CD14-positive monocyte (primary cell): Measurements from ENCODE around the gene MCHR2. TPM values are rescaled to one million over a fixed set of nuclear protein-coding genes. Genes with fewer than 3 reads are reported as not detected.

Experiments used
- DNase-seq, 3 donors: peaks; one replicate each; pipeline ENCODE4 v3.0.0-alpha.2; 2011 to 2022
- H2AFZ ChIP-seq: 2 replicates; pipeline ENCODE4 v1.6.0; 2012; ENCODE audit warnings: mild to moderate bottlenecking, low read depth, low read length, inconsistent platforms; ENCODE audit not compliant: insufficient read depth, poor library complexity, severe bottlenecking
- H3K27ac ChIP-seq, 2 donors: 1 replicate in 1 of 2; 2 replicates in 1 of 2; pipeline ENCODE4 v1.5.1; 2012 to 2013; ENCODE audit warnings: low read length in 2 of 2, control low read depth in 1 of 2, inconsistent platforms in 1 of 2, low read depth in 1 of 2, mild to moderate bottlenecking in 1 of 2
- H3K27me3 ChIP-seq, 2 donors: one replicate each; pipeline versions ENCODE4 v1.6.0 to v1.6.1; 2011 to 2013; ENCODE audit warnings: low read length in 2 of 2; ENCODE audit not compliant: control insufficient read depth in 2 of 2, insufficient read depth in 2 of 2
- H3K36me3 ChIP-seq, 2 donors: replicated peaks in 1 of 2; 1 replicate in 1 of 2; 2 replicates in 1 of 2; pipeline versions ENCODE4 v1.5.1 to v1.6.1; 2012 to 2013; ENCODE audit warnings: low read length in 2 of 2, control low read depth in 1 of 2, inconsistent platforms in 1 of 2, mild to moderate bottlenecking in 1 of 2; ENCODE audit not compliant: insufficient read depth in 2 of 2, control insufficient read depth in 1 of 2
- H3K4me1 ChIP-seq, 2 donors: 1 replicate in 1 of 2; 2 replicates in 1 of 2; pipeline versions ENCODE4 v1.5.1 to v1.6.1; 2012 to 2013; ENCODE audit warnings: low read length in 2 of 2, control low read depth in 1 of 2, inconsistent platforms in 1 of 2, mild to moderate bottlenecking in 1 of 2, moderate library complexity in 1 of 2; ENCODE audit not compliant: insufficient read depth in 2 of 2, control insufficient read depth in 1 of 2
- H3K4me2 ChIP-seq: replicated peaks from 2 replicates; pipeline ENCODE3; 2012; ENCODE audit warnings: low read length, moderate library complexity, mild to moderate bottlenecking; ENCODE audit not compliant: poor library complexity, severe bottlenecking; ENCODE audit errors: extremely low read depth
- H3K4me3 ChIP-seq, 3 experiments: fragments of 200-600 bp in 1 of 3; sonication (generic) in 1 of 3; replicated peaks in 1 of 3; 1 replicate in 2 of 3; 2 replicates in 1 of 3; pipeline ENCODE4 v1.5.1; 2011 to 2013; ENCODE audit warnings: low read length in 3 of 3, mild to moderate bottlenecking in 3 of 3, control low read depth in 2 of 3, low read depth in 2 of 3, inconsistent platforms in 1 of 3, moderate library complexity in 1 of 3
- H3K79me2 ChIP-seq: 2 replicates; pipeline ENCODE4 v1.6.0; 2012; ENCODE audit warnings: mild to moderate bottlenecking, control low read depth, inconsistent platforms, low read length, moderate library complexity; ENCODE audit not compliant: insufficient read depth
- H3K9ac ChIP-seq: 2 replicates; pipeline ENCODE4 v1.6.0; 2017; ENCODE audit warnings: low read length, mild to moderate bottlenecking; ENCODE audit not compliant: insufficient read depth, poor library complexity, severe bottlenecking
- H3K9me3 ChIP-seq, 2 donors: replicated peaks in 1 of 2; 1 replicate in 1 of 2; 2 replicates in 1 of 2; pipeline versions ENCODE4 v1.5.1 to v1.6.1; 2012 to 2013; ENCODE audit warnings: low read length in 2 of 2, control low read depth in 1 of 2; ENCODE audit not compliant: control insufficient read depth in 1 of 2, insufficient read depth in 1 of 2
- H4K20me1 ChIP-seq: 2 replicates; pipeline ENCODE4 v1.6.0; 2012; ENCODE audit warnings: mild to moderate bottlenecking, low read length, control low read depth, moderate library complexity; ENCODE audit not compliant: insufficient read depth
- H3K27ac Mint-ChIP-seq, 7 donors: one replicate each; pipeline ENCODE4 v1.8.0; 2020; ENCODE audit warnings: mild to moderate bottlenecking in 7 of 7, mixed read lengths in 7 of 7, moderate library complexity in 6 of 7, inconsistent platforms in 2 of 7
- H3K27me3 Mint-ChIP-seq, 3 donors: one replicate each; pipeline ENCODE4 v1.8.0; 2021 to 2022; ENCODE audit warnings: low read depth in 3 of 3, mild to moderate bottlenecking in 3 of 3, mixed read lengths in 3 of 3, moderate library complexity in 3 of 3, inconsistent platforms in 1 of 3
- H3K36me3 Mint-ChIP-seq, 2 donors: one replicate each; pipeline ENCODE4 v1.8.0; 2020; ENCODE audit warnings: mixed read lengths in 2 of 2, inconsistent platforms in 1 of 2, mild to moderate bottlenecking in 1 of 2
- H3K4me1 Mint-ChIP-seq: one replicate; pipeline ENCODE4 v1.8.0; 2020; ENCODE audit warnings: mild to moderate bottlenecking, mixed read lengths
- H3K4me3 Mint-ChIP-seq, 2 donors: one replicate each; pipeline ENCODE4 v1.8.0; 2020; ENCODE audit warnings: mild to moderate bottlenecking in 2 of 2, mixed read lengths in 2 of 2, moderate library complexity in 1 of 2
- H3K9me3 Mint-ChIP-seq, 7 donors: one replicate each; pipeline ENCODE4 v1.8.0; 2020 to 2022; ENCODE audit warnings: mixed read lengths in 7 of 7, mild to moderate bottlenecking in 6 of 7, moderate library complexity in 6 of 7, inconsistent platforms in 2 of 7
- WGBS: methylation state at CpG from one replicate; pipeline ENCODE4 v1.1.5; 2013; ENCODE audit warnings: missing lambda C conversion rate; ENCODE audit not compliant: insufficient coverage; 5-methylcytosine and 5-hydroxymethylcytosine counted together
- intact Hi-C, 2 donors: fragments of 100-400 bp; cut with micrococcal nuclease; formaldehyde crosslinking; loops; one replicate each; pipeline versions ENCODE4 v1.15.0 to v1.15.1; 2023
- polyA plus RNA-seq, 3 donors: library from polyadenylated mRNA; depleted of rRNA in 1 of 3; unstranded in 2 of 3; stranded (reverse) in 1 of 3; fragments of 300-500 nt in 2 of 3; fragments of >200 nt in 1 of 3; fragmentation: Illumina TruSeq in 2 of 3; gene quantifications; 1 replicate in 2 of 3; 2 replicates in 1 of 3; pipeline ENCODE4 v1.2.3, GENCODE V29; 2012 to 2021
- TF ChIP-seq, protein P1 (sequence below): fragments of 200-600 bp; IDR thresholded peaks from one replicate; pipeline ENCODE4 v1.8.0; 2022; ENCODE audit warnings: antibody characterized with exemption, mild to moderate bottlenecking

The MCHR2 gene
- polyA plus RNA-seq, 3 donors: not detected

DNA sequence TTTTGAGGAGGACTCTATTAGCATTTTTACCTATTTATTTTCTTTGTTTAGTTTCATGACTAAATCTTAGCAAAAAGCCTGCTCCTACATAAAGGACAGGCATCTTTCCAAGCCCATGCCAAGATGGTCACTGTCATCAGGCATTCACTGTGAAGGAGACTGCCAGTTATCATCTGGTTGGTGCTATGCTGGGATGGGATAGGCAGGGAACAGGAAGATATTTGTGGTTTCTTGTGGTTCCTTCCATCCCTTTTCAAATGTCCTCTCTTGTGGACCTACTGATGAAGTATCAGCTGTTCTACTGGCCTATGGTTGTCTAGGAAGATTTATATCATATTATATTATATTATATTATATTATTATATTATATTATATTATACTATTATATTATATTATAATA lies 107.0 kb downstream of the MCHR2 start:
- no peaks in the 10 kb centered on the region for H3K36me3 ChIP-seq
- intact Hi-C loops: no loop called here
- no peaks in the 10 kb centered on the region for H3K27me3 ChIP-seq
- H3K27ac ChIP-seq: no peak overlapping the region
- no peak overlapping the region for H3K4me3 ChIP-seq
- TF ChIP-seq, protein P1, sequence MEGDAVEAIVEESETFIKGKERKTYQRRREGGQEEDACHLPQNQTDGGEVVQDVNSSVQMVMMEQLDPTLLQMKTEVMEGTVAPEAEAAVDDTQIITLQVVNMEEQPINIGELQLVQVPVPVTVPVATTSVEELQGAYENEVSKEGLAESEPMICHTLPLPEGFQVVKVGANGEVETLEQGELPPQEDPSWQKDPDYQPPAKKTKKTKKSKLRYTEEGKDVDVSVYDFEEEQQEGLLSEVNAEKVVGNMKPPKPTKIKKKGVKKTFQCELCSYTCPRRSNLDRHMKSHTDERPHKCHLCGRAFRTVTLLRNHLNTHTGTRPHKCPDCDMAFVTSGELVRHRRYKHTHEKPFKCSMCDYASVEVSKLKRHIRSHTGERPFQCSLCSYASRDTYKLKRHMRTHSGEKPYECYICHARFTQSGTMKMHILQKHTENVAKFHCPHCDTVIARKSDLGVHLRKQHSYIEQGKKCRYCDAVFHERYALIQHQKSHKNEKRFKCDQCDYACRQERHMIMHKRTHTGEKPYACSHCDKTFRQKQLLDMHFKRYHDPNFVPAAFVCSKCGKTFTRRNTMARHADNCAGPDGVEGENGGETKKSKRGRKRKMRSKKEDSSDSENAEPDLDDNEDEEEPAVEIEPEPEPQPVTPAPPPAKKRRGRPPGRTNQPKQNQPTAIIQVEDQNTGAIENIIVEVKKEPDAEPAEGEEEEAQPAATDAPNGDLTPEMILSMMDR: no peak
- no peak for DNase-seq
- Mint-ChIP-seq H3K9me3 (peaks cover 0 to 2% (median 0%) of the 10 kb centered on the region in 7 donors), H3K4me1 (no peaks in the 10 kb centered on the region), H3K27ac (no peak overlapping the region), H3K36me3 (no peaks in the 10 kb centered on the region), H3K4me3 (no peak overlapping the region), H3K27me3 (peaks cover 3 to 5% (median 4%) of the 10 kb centered on the region in 3 donors)
- H3K4me1 ChIP-seq: no peaks in the 10 kb centered on the region
- no peaks in the 10 kb centered on the region for H3K79me2 ChIP-seq
- no peaks in the 10 kb centered on the region for H3K9me3 ChIP-seq
- no peaks in the 10 kb centered on the region for H4K20me1 ChIP-seq
- no peak overlapping the region for H2AFZ ChIP-seq
- no peak overlapping the region for H3K4me2 ChIP-seq
- no peak overlapping the region for H3K9ac ChIP-seq

DNA sequence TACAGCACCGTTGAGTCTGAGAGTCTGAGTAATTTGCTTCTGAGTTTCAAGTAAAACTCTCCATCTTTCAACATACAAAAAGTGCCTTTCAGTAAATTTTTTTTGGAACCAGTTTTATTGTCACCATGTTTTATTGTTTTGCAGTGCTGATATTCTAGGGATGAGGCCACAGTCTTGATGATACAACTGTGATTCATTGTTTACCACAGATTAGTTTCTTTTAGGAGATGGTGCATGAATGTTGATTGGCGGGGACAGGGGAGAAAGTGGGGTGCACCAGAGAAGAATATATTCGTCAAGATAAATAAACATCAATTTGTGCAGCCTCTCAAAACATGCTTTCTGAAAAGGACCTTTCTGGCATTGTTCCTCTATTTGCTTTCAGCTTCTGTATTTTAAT lies 109.0 kb downstream of the MCHR2 start:
- DNase-seq: no peak
- no peaks in the 10 kb centered on the region for H3K27me3 ChIP-seq
- no peaks in the 10 kb centered on the region for H3K36me3 ChIP-seq
- Mint-ChIP-seq H3K4me3 (no peak overlapping the region), H3K9me3 (peaks cover 0 to 2% (median 0%) of the 10 kb centered on the region in 7 donors), H3K36me3 (no peaks in the 10 kb centered on the region), H3K4me1 (no peaks in the 10 kb centered on the region), H3K27ac (no peak overlapping the region), H3K27me3 (peaks cover 0 to 5% (median 2%) of the 10 kb centered on the region in 3 donors)
- H3K4me1 ChIP-seq: no peaks in the 10 kb centered on the region
- intact Hi-C loops: no loop called here
- WGBS: no CpG with 5 or more reads among the region's 3 CpGs
- H3K9ac ChIP-seq: no peak overlapping the region
- TF ChIP-seq, protein P1: no peak
- H3K27ac ChIP-seq: no peak overlapping the region
- no peak overlapping the region for H2AFZ ChIP-seq
- H3K79me2 ChIP-seq: no peaks in the 10 kb centered on the region
- no peaks in the 10 kb centered on the region for H3K9me3 ChIP-seq
- H3K4me2 ChIP-seq: no peak overlapping the region
- H4K20me1 ChIP-seq: no peaks in the 10 kb centered on the region
- no peak overlapping the region for H3K4me3 ChIP-seq
